GM12878 (cell line): ENCODE data around the gene MPHOSPH9. TPM values are rescaled to one million over a fixed set of nuclear protein-coding genes. Genes with fewer than 3 reads are reported as not detected.

Experiments
- ATAC-seq: fragments of 200-7000 bp; cut with Tn5 transposase; 3 replicates; pipeline ENCODE4 v1.9.1; 2020; ENCODE audit warnings: mild to moderate bottlenecking, moderate library complexity
- BruUV-seq: library from RNA; stranded (reverse); fragments of 400-500 nt; replicated peaks from 2 replicates; lab custom pipeline; 2021; lab: Mats Ljungman, UMichigan
- CTCF ChIA-PET: fragments of 300-600 bp; sonication (Branson Sonifier 250); formaldehyde crosslinking; extraction: SDS; loops from one replicate; lab custom pipeline; 2021; ENCODE audit warnings: inconsistent platforms; lab: Yijun Ruan, JAX
- POLR2A ChIA-PET: fragments of 350-600 bp; formaldehyde crosslinking; extraction: SDS; loops from one replicate; lab custom pipeline; 2021; ENCODE audit warnings: inconsistent platforms; lab: Charles Lee
- RAD21 ChIA-PET: fragments of 300-600 bp; sonication (Branson Sonifier 250); formaldehyde crosslinking; loops from one replicate; lab custom pipeline; 2023; ENCODE audit warnings: antibody characterized with exemption; ENCODE audit not compliant: unreplicated experiment; lab: Charles Lee
- SMC1A ChIA-PET: fragments of 300-600 bp; sonication (Branson Sonifier 250); formaldehyde crosslinking; loops from one replicate; lab custom pipeline; 2023; ENCODE audit not compliant: unreplicated experiment, uncharacterized antibody; lab: Charles Lee
- DNase-seq: peaks from one replicate; pipeline ENCODE4 v3.0.0-alpha.2; 2011; ENCODE audit warnings: low read depth, low spot score
- FAIRE-seq: peaks from 3 replicates; lab custom pipeline; 2011; peaks lifted over from hg19 to GRCh38; lab: Jason Lieb, UNC
- H2AFZ ChIP-seq: 2 replicates; pipeline ENCODE4 v1.6.0; 2011; ENCODE audit warnings: low read depth, low read length, control low read depth; ENCODE audit not compliant: control insufficient read depth
- H3K27ac ChIP-seq: 2 replicates; pipeline ENCODE4 v1.5.1; 2011; ENCODE audit warnings: control low read depth; ENCODE audit not compliant: control insufficient read depth, insufficient read depth
- H3K27me3 ChIP-seq, 2 experiments: replicated peaks in 1 of 2; 2 replicates each; pipeline versions ENCODE4 v1.6.0 to v1.6.1; 2011; ENCODE audit warnings: low read length in 1 of 2; ENCODE audit not compliant: control insufficient read depth in 2 of 2, insufficient read depth in 2 of 2
- H3K36me3 ChIP-seq, 2 experiments: 2 replicates each; pipeline ENCODE4 v1.5.1; 2011; ENCODE audit warnings: low read length in 1 of 2; ENCODE audit not compliant: control insufficient read depth in 2 of 2, insufficient read depth in 2 of 2
- H3K4me1 ChIP-seq: 2 replicates; pipeline ENCODE4 v1.6.1; 2011; ENCODE audit warnings: mild to moderate bottlenecking, low read length, moderate library complexity, mixed read lengths; ENCODE audit not compliant: control insufficient read depth, insufficient read depth
- H3K4me2 ChIP-seq: 2 replicates; pipeline ENCODE4 v1.6.0; 2011; ENCODE audit warnings: control low read depth; ENCODE audit not compliant: control insufficient read depth, insufficient read depth
- H3K4me3 ChIP-seq: fragments of 200-600 bp; sonication (generic); 2 replicates; pipeline ENCODE4 v1.5.1; 2016
- H3K79me2 ChIP-seq: 2 replicates; pipeline ENCODE4 v1.6.0; 2011; ENCODE audit warnings: low read length; ENCODE audit not compliant: control insufficient read depth, insufficient read depth
- H3K9ac ChIP-seq: 2 replicates; pipeline ENCODE4 v1.8.0; 2011; ENCODE audit warnings: low read length, control low read depth, mixed read lengths; ENCODE audit not compliant: control insufficient read depth, insufficient read depth
- H3K9me3 ChIP-seq: replicated peaks from 3 replicates; pipeline ENCODE4 v1.5.1; 2011; ENCODE audit warnings: mild to moderate bottlenecking, low read length; ENCODE audit not compliant: control insufficient read depth, insufficient read depth
- H4K20me1 ChIP-seq: 2 replicates; pipeline ENCODE4 v1.6.0; 2011; ENCODE audit not compliant: control insufficient read depth, insufficient read depth
- NFYB ChIP-seq: IDR thresholded peaks from 2 replicates; pipeline ENCODE4 v1.6.1; 2011; ENCODE audit warnings: low read depth, mild to moderate bottlenecking, low read length, improper control_type of control experiment, moderate library complexity; ENCODE audit not compliant: insufficient read depth
- STAT1 ChIP-seq: fragments of 450-650 bp; conservative IDR thresholded peaks from 2 replicates; pipeline ENCODE4 v1.6.1; 2014; ENCODE audit warnings: antibody characterized with exemption, mild to moderate bottlenecking
- WGBS: methylation state at CpG from one replicate; pipeline ENCODE4 v1.1.6; 2016; ENCODE audit warnings: low lambda C conversion rate; ENCODE audit not compliant: insufficient replicate concordance, insufficient coverage; ENCODE audit errors: missing lambda C conversion rate; 5-methylcytosine and 5-hydroxymethylcytosine counted together
- in situ Hi-C: fragments of 300-500 bp; cut with MboI; formaldehyde crosslinking; loops from 9 replicates; pipeline ENCODE4 v1.14.3; 2018; ENCODE audit warnings: mixed read lengths
- intact Hi-C: fragments of 100-400 bp; cut with micrococcal nuclease; formaldehyde crosslinking; loops from one replicate; pipeline ENCODE4 v1.14.2; 2022; ENCODE audit not compliant: unreplicated experiment
- polyA plus RNA-seq, 11 experiments: library from polyadenylated mRNA; depleted of rRNA in 4 of 11; unstranded in 6 of 11; stranded (reverse) in 5 of 11; fragments of >200 nt; fragmentation: Nextera tagmentation in 4 of 11; fragmentation: Illumina TruSeq in 1 of 11; extraction: Ambion mirVana in 4 of 11; extraction: Trizol in 1 of 11; gene quantifications; 1 replicate in 1 of 11; 2 replicates in 10 of 11; pipeline versions ENCODE4 v1.2.1 to v1.2.3, GENCODE V29; 2011 to 2016; ENCODE audit warnings: inconsistent platforms in 2 of 11, missing spikeins in 2 of 11, low read depth in 1 of 11
- small RNA-seq: library from RNA; depleted of rRNA; stranded (forward); fragments of <200 nt; gene quantifications from one replicate; pipeline ENCODE3, GENCODE V24; 2014
- total RNA-seq, 4 experiments: library from RNA; depleted of rRNA in 3 of 4; stranded (reverse); fragments of >200 nt in 3 of 4; fragmentation: Illumina TruSeq in 1 of 4; extraction: Trizol in 1 of 4; gene quantifications; 2 replicates each; pipeline versions ENCODE4 v1.2.1 to v1.2.3, GENCODE V29; 2013 to 2021

MPHOSPH9 gene
- total and polyA plus RNA-seq, 10 of the 15 experiments (the other 5 are each of a cell fraction or from before 2014, with no cell fraction given) = 11.5 to 72.2 (median 45.7) TPM

GRCh38 chr12:123104809-123105208 is 128.1 kb downstream of the MPHOSPH9 start:
- no peaks in the 10 kb centered on the region; a peak in 1 of 4 replicates for H3K27me3 ChIP-seq
- H3K4me1 ChIP-seq = peaks cover 9% of the 10 kb centered on the region
- no peak overlapping the region for H3K27ac ChIP-seq
- no peaks in the 10 kb centered on the region for H3K79me2 ChIP-seq
- no peak for FAIRE-seq
- no peak for DNase-seq
- ChIA-PET RAD21 (no interaction called here), SMC1A (no interaction called here), CTCF (no interaction called here), POLR2A (no interaction called here)
- H3K9me3 ChIP-seq = no peaks in the 10 kb centered on the region
- H2AFZ ChIP-seq = no peak overlapping the region
- H3K36me3 ChIP-seq = no peaks in the 10 kb centered on the region
- 54% methylated on average over 4 of the region's 4 CpGs for WGBS
- BruUV-seq = no TSS peak
- H3K4me3 ChIP-seq = no peak overlapping the region
- ATAC-seq = no peak
- H4K20me1 ChIP-seq = no peaks in the 10 kb centered on the region
- in situ Hi-C loops (no loop called here), intact Hi-C loops (no loop called here)
- TF ChIP-seq STAT1 (no peak), NFYB (no peak)
- no peak overlapping the region for H3K4me2 ChIP-seq
- no peak overlapping the region for H3K9ac ChIP-seq

Small RNA genes within 50 kb of the gene (small RNA-seq; reads per million reads assigned to genes)
- gene RNA5SP375 = 0.23 reads per million

Other genes with a start within 250 kb of the MPHOSPH9 start
- 0.11 and 0.17 TPM in 2 replicates for gene PITPNM2, start 82.1 kb downstream of the MPHOSPH9 start, total RNA-seq (2014; rRNA removed)
- gene PITPNM2, start 82.1 kb downstream of the MPHOSPH9 start, total RNA-seq (2014; rRNA removed; fragmentation: Illumina TruSeq; extraction: Trizol) = 0.09 and 0.27 TPM in 2 replicates
- 0.95 and 0.98 TPM in 2 replicates for gene PITPNM2, start 82.1 kb downstream of the MPHOSPH9 start, total RNA-seq (2021)
- gene PITPNM2, start 82.1 kb downstream of the MPHOSPH9 start, polyA plus RNA-seq (2011; rRNA removed) = 0.56 and 1.0 TPM in 2 replicates
- 0.29 TPM in 2 replicates for gene PITPNM2, start 82.1 kb downstream of the MPHOSPH9 start, polyA plus RNA-seq (2014; fragmentation: Illumina TruSeq; extraction: Trizol)
- under 1 TPM in 1 of 2 experiments, not detected in 1; 0.05 TPM for gene PITPNM2, start 82.1 kb downstream of the MPHOSPH9 start, polyA plus RNA-seq (2014; fragmentation: Nextera tagmentation; extraction: Ambion mirVana)
- 0.24 and 0.25 TPM in 2 replicates for gene PITPNM2, start 82.1 kb downstream of the MPHOSPH9 start, polyA plus RNA-seq (2014; rRNA removed)
- under 1 TPM; 0.03 to 0.08 TPM for gene PITPNM2, start 82.1 kb downstream of the MPHOSPH9 start, polyA plus RNA-seq (2016; fragmentation: Nextera tagmentation; extraction: Ambion mirVana)
- 17.5 and 24.1 TPM in 2 replicates for gene MTRFR, start 295 bp upstream of the MPHOSPH9 start, total RNA-seq (2014; rRNA removed)
- gene MTRFR, start 295 bp upstream of the MPHOSPH9 start, total RNA-seq (2014; rRNA removed; fragmentation: Illumina TruSeq; extraction: Trizol) = 30.7 and 31.1 TPM in 2 replicates
- gene MTRFR, start 295 bp upstream of the MPHOSPH9 start, total RNA-seq (2021) = 14.9 and 15.6 TPM in 2 replicates
- 9.7 and 12.2 TPM in 2 replicates for gene MTRFR, start 295 bp upstream of the MPHOSPH9 start, polyA plus RNA-seq (2011; rRNA removed)
- 24.5 and 27.8 TPM in 2 replicates for gene MTRFR, start 295 bp upstream of the MPHOSPH9 start, polyA plus RNA-seq (2014; fragmentation: Illumina TruSeq; extraction: Trizol)
- gene MTRFR, start 295 bp upstream of the MPHOSPH9 start, polyA plus RNA-seq (2014; fragmentation: Nextera tagmentation; extraction: Ambion mirVana) = 10 to 100 TPM; 30.8 to 33.4 TPM
- gene MTRFR, start 295 bp upstream of the MPHOSPH9 start, polyA plus RNA-seq (2014; rRNA removed) = 21.0 and 25.0 TPM in 2 replicates
- gene MTRFR, start 295 bp upstream of the MPHOSPH9 start, polyA plus RNA-seq (2016; fragmentation: Nextera tagmentation; extraction: Ambion mirVana) = 10 to 100 TPM; 25.2 to 25.5 TPM
- 79.6 and 95.3 TPM in 2 replicates for gene CDK2AP1, start 38.7 kb upstream of the MPHOSPH9 start, total RNA-seq (2014; rRNA removed)
- gene CDK2AP1, start 38.7 kb upstream of the MPHOSPH9 start, total RNA-seq (2014; rRNA removed; fragmentation: Illumina TruSeq; extraction: Trizol) = 59.8 and 67.5 TPM in 2 replicates
- gene CDK2AP1, start 38.7 kb upstream of the MPHOSPH9 start, total RNA-seq (2021) = 62.9 and 63.6 TPM in 2 replicates
- gene CDK2AP1, start 38.7 kb upstream of the MPHOSPH9 start, polyA plus RNA-seq (2011; rRNA removed) = 86.1 and 108 TPM in 2 replicates
- 108 and 120 TPM in 2 replicates for gene CDK2AP1, start 38.7 kb upstream of the MPHOSPH9 start, polyA plus RNA-seq (2014; fragmentation: Illumina TruSeq; extraction: Trizol)
- gene CDK2AP1, start 38.7 kb upstream of the MPHOSPH9 start, polyA plus RNA-seq (2014; fragmentation: Nextera tagmentation; extraction: Ambion mirVana) = 10 to 100 TPM; 42.4 to 54.7 TPM
- 66.9 and 74.3 TPM in 2 replicates for gene CDK2AP1, start 38.7 kb upstream of the MPHOSPH9 start, polyA plus RNA-seq (2014; rRNA removed)
- gene CDK2AP1, start 38.7 kb upstream of the MPHOSPH9 start, polyA plus RNA-seq (2016; fragmentation: Nextera tagmentation; extraction: Ambion mirVana) = 10 to 100 TPM; 22.0 to 24.6 TPM
- gene SBNO1, start 131.7 kb upstream of the MPHOSPH9 start, total RNA-seq (2014; rRNA removed) = 15.8 and 17.6 TPM in 2 replicates
- gene SBNO1, start 131.7 kb upstream of the MPHOSPH9 start, total RNA-seq (2014; rRNA removed; fragmentation: Illumina TruSeq; extraction: Trizol) = 29.9 and 31.1 TPM in 2 replicates
- gene SBNO1, start 131.7 kb upstream of the MPHOSPH9 start, total RNA-seq (2021) = 38.2 and 39.7 TPM in 2 replicates
- 19.8 and 29.3 TPM in 2 replicates for gene SBNO1, start 131.7 kb upstream of the MPHOSPH9 start, polyA plus RNA-seq (2011; rRNA removed)
- gene SBNO1, start 131.7 kb upstream of the MPHOSPH9 start, polyA plus RNA-seq (2014; fragmentation: Illumina TruSeq; extraction: Trizol) = 22.0 and 28.2 TPM in 2 replicates
- 10 to 100 TPM in 1 of 2 experiments, 1 to 10 TPM in 1; 7.5 to 10.9 TPM for gene SBNO1, start 131.7 kb upstream of the MPHOSPH9 start, polyA plus RNA-seq (2014; fragmentation: Nextera tagmentation; extraction: Ambion mirVana)
- gene SBNO1, start 131.7 kb upstream of the MPHOSPH9 start, polyA plus RNA-seq (2014; rRNA removed) = 9.9 and 13.3 TPM in 2 replicates
- 10 to 100 TPM; 33.1 to 37.8 TPM for gene SBNO1, start 131.7 kb upstream of the MPHOSPH9 start, polyA plus RNA-seq (2016; fragmentation: Nextera tagmentation; extraction: Ambion mirVana)
- 33.7 and 41.3 TPM in 2 replicates for gene KMT5A, start 151.0 kb upstream of the MPHOSPH9 start, total RNA-seq (2014; rRNA removed)
- gene KMT5A, start 151.0 kb upstream of the MPHOSPH9 start, total RNA-seq (2014; rRNA removed; fragmentation: Illumina TruSeq; extraction: Trizol) = 39.2 and 39.4 TPM in 2 replicates
- gene KMT5A, start 151.0 kb upstream of the MPHOSPH9 start, total RNA-seq (2021) = 39.2 and 47.1 TPM in 2 replicates
- 30.0 and 31.8 TPM in 2 replicates for gene KMT5A, start 151.0 kb upstream of the MPHOSPH9 start, polyA plus RNA-seq (2011; rRNA removed)
- 45.4 and 54.2 TPM in 2 replicates for gene KMT5A, start 151.0 kb upstream of the MPHOSPH9 start, polyA plus RNA-seq (2014; fragmentation: Illumina TruSeq; extraction: Trizol)
- 1 to 10 TPM; 3.2 to 6.8 TPM for gene KMT5A, start 151.0 kb upstream of the MPHOSPH9 start, polyA plus RNA-seq (2014; fragmentation: Nextera tagmentation; extraction: Ambion mirVana)
- 34.7 and 41.0 TPM in 2 replicates for gene KMT5A, start 151.0 kb upstream of the MPHOSPH9 start, polyA plus RNA-seq (2014; rRNA removed)
- gene KMT5A, start 151.0 kb upstream of the MPHOSPH9 start, polyA plus RNA-seq (2016; fragmentation: Nextera tagmentation; extraction: Ambion mirVana) = 10 to 100 TPM; 17.3 to 18.3 TPM
- 18.9 and 19.2 TPM in 2 replicates for gene RILPL2, start 203.5 kb upstream of the MPHOSPH9 start, total RNA-seq (2014; rRNA removed)
- gene RILPL2, start 203.5 kb upstream of the MPHOSPH9 start, total RNA-seq (2014; rRNA removed; fragmentation: Illumina TruSeq; extraction: Trizol) = 16.9 and 17.8 TPM in 2 replicates
- gene RILPL2, start 203.5 kb upstream of the MPHOSPH9 start, total RNA-seq (2021) = 18.7 and 19.2 TPM in 2 replicates
- gene RILPL2, start 203.5 kb upstream of the MPHOSPH9 start, polyA plus RNA-seq (2011; rRNA removed) = 21.8 and 23.9 TPM in 2 replicates
- gene RILPL2, start 203.5 kb upstream of the MPHOSPH9 start, polyA plus RNA-seq (2014; fragmentation: Illumina TruSeq; extraction: Trizol) = 15.8 and 20.3 TPM in 2 replicates
- gene RILPL2, start 203.5 kb upstream of the MPHOSPH9 start, polyA plus RNA-seq (2014; fragmentation: Nextera tagmentation; extraction: Ambion mirVana) = 1 to 10 TPM; 3.5 to 8.3 TPM
- gene RILPL2, start 203.5 kb upstream of the MPHOSPH9 start, polyA plus RNA-seq (2014; rRNA removed) = 23.2 and 24.0 TPM in 2 replicates
- 10 to 100 TPM; 36.9 to 38.5 TPM for gene RILPL2, start 203.5 kb upstream of the MPHOSPH9 start, polyA plus RNA-seq (2016; fragmentation: Nextera tagmentation; extraction: Ambion mirVana)
- gene SNRNP35, start 225.0 kb upstream of the MPHOSPH9 start, total RNA-seq (2014; rRNA removed) = 23.6 and 27.2 TPM in 2 replicates
- gene SNRNP35, start 225.0 kb upstream of the MPHOSPH9 start, total RNA-seq (2014; rRNA removed; fragmentation: Illumina TruSeq; extraction: Trizol) = 36.3 and 37.0 TPM in 2 replicates
- gene SNRNP35, start 225.0 kb upstream of the MPHOSPH9 start, total RNA-seq (2021) = 17.7 and 21.6 TPM in 2 replicates
- gene SNRNP35, start 225.0 kb upstream of the MPHOSPH9 start, polyA plus RNA-seq (2011; rRNA removed) = 22.0 and 22.6 TPM in 2 replicates
- gene SNRNP35, start 225.0 kb upstream of the MPHOSPH9 start, polyA plus RNA-seq (2014; fragmentation: Illumina TruSeq; extraction: Trizol) = 41.0 and 46.9 TPM in 2 replicates
- 10 to 100 TPM; 25.0 to 49.6 TPM for gene SNRNP35, start 225.0 kb upstream of the MPHOSPH9 start, polyA plus RNA-seq (2014; fragmentation: Nextera tagmentation; extraction: Ambion mirVana)
- 28.7 and 33.1 TPM in 2 replicates for gene SNRNP35, start 225.0 kb upstream of the MPHOSPH9 start, polyA plus RNA-seq (2014; rRNA removed)
- gene SNRNP35, start 225.0 kb upstream of the MPHOSPH9 start, polyA plus RNA-seq (2016; fragmentation: Nextera tagmentation; extraction: Ambion mirVana) = 10 to 100 TPM; 27.0 to 31.0 TPM